Stimulated activated CD4-positive, alpha-beta T cell treated with anti-CD3 and anti-CD28 coated beads, Interleukin-15, amount 100 ng/mL, for 48 hours (primary cell): Measurements from ENCODE around the gene TTC9B.

ENCODE experiments used
- DNase-seq, 2 donors: peaks; one replicate each; pipeline ENCODE4 v3.0.0-alpha.2; 2020; ENCODE audit warnings: low read depth in 2 of 2

TTC9B gene

GRCh38 chr19:40217934-40218890 lies at the start of gene TTC9B:
Gene TTC9B (minus strand): TSS chr19:40218384. CDS start chr19:40218381, 3 bp downstream.
- DNase-seq: peak in 1 of 2 donors; percentile 28

- DNase-seq: no peak
Observed at GRCh38 chr19:40267601-40267997, 49.4 kb upstream of the TTC9B start.

GRCh38 chr19:40266912-40267600 lies 48.9 kb upstream of the TTC9B start:
- DNase-seq: no peak

DNA sequence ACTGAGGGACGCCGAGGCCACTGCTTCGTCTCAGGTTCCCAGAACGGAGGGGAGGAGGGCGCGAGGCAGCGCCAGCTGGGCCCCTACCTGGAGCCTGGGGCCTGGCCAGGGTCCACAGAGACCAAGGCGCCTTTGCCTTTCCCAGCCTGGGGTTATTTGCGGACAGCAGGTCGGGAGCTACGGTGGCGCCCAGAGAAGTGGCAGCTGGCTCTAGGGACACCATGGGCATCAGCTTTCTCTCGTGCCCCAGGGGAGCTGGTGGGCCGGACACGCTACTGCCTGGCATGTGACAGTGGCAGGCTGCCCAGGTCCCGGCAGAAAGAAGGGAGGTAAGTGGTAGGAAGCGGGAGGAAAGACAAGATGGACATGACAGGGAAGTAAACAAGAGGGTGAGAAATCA lies 47.9 kb upstream of the TTC9B start:
- DNase-seq: no peak

DNA sequence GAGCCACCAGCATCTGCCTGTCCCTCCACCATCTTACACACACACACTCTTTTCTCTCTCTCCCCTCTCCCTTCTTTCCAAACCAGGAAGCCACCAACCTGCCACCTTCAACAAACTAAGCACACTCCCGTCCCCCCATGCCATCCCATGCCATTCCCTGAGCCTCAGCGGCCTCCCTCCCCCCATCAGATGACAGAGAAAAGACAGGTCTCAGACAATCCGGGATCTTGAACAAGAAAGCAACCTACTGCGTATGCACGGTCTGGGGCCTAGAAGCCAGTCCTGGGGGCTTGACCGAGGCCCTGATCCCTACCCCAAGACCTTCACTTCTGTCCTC lies 47.5 kb upstream of the TTC9B start:
- DNase-seq: no peak

DNA sequence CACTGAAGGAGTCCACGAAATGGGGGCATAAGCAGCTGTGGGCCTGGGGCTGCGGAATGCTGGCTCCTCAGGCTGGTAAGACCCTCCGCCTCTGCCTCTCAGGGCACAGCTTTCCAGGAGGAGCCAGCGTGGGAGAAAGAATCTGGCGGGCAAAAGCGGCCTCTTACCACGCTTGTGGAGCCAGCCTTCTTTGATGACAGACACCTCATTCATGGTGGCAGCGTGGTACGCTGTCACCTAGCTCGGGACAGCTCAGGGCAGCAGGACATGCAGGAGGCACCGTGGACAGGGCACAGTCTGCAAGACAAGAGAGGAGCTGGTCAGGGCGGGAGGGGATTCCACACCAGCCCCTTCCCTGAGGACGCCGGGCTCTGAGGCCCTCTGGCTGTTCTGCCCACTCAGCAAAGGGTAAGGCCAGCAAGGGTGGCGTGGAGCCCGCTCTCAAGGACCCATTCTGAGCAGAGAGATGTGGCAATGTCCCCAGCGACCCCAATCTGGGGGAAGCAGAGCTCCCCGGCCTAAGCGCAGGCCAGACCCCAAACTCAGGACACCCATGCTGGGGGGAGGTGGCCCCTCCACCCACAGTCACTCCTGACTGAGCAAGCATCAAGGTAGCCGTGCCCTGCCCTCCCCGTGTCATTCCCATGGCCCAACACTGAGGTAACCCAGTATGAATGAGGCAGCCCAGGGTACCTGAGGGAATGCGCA lies 47.0 kb upstream of the TTC9B start:
- DNase-seq: no peak

DNA sequence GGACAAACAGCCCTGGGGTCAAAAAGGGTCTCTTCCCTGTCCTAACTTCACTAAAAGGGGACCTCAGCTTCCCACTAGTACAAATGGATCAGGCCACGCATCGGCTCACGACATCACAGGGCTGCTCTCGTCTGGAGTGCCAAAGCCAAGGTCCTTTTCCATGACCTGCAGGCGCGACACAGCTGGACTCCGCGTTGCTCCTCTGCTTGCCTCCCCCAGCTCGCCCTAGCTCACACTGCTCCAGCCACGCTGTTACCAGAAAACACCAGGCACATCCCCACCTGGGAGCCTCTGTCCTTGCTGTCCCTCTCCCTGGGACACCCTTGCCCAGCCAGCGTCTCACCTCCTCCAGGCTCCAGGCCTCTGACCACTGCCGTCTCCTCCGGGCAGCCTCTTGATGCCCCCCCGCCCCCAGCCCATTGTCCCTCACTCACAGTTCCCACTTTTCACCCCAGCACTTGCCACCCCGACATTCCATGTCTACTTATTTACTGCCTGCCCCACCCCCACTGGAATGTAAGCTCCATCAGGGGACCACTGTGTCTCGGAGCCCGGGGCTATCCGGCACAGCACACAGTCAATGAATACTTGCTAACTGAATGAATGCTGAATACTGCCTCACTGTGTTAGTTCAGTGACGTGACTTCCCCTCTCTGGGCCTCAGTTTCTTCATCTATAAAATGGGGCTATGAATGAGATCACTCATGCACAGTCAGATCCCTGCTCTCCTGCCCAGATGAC lies 46.3 kb upstream of the TTC9B start:
- DNase-seq: no peak

DNA sequence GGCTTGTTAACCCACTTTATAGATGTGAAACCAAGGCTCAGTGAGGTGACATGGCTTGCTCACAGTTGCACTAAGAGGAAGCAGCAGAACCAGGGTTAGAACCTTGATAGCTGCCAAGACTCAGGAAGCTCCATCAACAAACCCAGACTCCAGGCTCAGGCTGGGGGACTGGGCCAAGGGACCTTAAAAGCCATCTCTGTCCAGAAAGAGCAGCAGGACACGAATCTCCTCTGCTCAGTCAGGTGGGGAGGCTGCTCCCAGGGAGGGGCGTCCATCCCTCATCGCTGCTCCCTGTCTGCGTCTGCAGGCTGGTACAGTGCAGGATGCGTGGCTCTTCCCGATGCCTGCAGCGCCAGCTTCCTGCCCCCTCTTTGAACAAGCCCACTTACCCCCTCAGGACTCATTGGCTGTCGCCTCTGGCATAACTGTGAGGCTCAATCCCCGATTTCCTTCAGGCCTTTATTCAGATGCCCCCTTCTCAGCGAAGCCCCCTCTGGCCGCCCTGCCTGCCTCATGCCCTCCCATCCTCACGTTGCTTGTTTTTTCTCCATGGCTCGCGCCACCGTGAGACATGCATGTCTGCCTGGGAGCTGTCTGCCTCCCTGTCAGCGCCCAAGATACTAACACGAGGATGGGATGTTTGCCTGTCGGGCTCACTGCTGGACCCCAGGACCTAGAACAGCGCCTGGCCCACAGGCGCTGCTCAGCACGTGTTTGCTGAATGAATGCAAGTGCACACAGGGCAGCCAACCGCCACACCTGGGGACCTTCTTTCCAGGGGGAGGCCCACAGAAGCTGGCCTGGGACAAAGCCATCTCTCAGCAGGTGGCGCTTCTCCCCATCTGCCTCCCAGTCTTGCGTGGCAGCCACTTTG lies 45.5 kb upstream of the TTC9B start:
- DNase-seq: no peak

- DNase-seq: no peak
Observed at GRCh38 chr19:40262422-40262821, 44.2 kb upstream of the TTC9B start.

DNA sequence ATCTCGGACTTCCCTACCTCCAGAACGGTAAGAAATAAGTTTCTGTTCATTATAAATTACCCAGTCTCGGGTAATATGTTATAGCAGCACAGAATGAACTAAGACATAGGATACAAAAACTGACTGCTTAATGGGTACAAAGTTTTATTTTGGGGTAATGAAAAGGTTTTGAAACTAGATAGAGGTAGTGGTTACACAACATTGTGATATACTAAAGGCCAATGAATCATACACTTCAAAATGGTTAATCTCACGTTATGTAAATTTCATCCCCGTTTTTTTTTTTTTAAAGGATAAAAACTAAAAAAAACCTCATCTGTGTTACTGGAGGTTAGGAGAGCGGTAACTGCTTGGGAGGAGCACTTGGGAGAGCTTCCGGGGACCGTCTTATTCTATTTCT lies 43.4 kb upstream of the TTC9B start:
- DNase-seq: no peak

- DNase-seq: no peak
Observed at GRCh38 chr19:40257096-40257517, 38.9 kb upstream of the TTC9B start.

- no peak for DNase-seq
Observed at GRCh38 chr19:40256512-40256911, 38.3 kb upstream of the TTC9B start.

- DNase-seq: no peak
Observed at GRCh38 chr19:40255619-40256166, 37.5 kb upstream of the TTC9B start.

DNA sequence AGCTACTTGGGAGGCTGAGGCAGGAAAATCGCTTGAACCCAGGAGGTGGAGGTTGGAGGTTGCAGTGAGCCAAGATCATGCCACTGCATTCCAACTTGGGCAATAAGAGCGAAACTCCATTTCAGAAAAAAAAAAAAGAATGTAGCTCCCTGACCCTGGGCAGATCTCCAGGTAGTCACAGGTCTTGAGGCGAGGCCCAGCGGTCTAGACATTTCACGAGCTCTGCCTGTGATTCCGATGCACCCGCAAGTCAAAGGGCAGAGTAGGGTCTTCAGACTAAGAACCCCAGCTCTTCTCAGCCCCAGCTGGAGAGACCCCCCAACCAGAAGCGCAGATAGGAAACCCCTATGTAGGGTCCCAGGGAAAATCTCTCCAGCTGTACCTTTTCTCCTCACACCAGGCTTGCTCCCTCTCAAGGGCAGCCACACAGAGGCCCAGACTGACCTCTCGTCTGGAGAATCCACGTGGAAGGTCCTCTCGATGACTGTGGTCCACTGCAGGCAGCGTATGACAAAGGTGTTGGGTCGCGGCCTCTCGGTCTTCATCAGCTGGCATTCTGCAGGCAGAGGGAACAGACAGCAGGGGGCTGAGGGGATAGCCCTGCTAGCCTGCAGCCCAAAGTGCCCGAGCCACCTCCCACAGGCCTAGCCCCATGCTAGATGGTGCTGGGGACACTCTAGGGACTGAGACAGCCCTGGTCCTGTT lies 36.7 kb upstream of the TTC9B start:
- no peak for DNase-seq

DNA sequence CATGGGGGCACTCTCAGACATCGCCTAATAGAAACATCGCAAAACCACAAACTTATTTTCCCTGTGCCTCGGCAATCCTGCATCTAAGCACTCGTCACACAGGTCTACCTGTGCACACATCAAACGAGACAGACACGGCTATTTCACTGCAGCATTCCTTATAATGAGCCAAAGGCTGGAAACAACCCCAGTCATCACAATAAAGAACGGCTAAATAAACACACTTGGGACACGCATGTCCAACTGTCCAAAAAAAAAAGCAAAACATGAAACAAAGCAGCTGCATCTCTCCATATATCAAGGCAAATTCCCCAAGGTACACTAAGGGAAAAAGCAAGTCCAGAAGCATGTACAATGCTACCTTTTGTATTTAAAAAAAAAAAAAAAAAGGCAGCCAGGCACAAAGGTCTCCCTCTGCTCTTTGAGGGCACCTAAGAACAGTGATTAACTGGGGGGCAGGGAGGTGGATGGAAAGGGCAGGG lies 35.5 kb upstream of the TTC9B start:
- DNase-seq: no peak

DNA sequence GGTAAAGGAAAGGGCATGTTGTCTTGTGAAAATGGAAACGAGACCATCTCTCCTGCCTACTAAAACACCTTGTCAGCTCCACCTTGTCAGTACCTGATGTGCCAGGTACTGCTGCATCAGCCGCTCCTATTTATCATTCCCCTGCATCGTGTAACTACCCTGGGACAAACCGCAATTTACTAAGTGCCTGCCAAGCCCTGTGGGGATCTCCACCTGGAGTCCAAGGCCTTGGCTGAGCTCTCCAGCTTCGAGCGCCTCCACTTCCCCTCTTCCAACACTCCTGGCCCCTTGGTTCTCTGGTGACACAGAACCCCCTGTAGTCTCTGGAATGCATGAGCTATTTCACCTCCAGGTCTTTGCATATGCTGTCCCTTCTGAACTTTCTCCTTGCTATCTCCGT lies 34.2 kb upstream of the TTC9B start:
- no peak for DNase-seq

GRCh38 chr19:40251991-40252390 lies 33.8 kb upstream of the TTC9B start:
- DNase-seq: no peak

GRCh38 chr19:40251244-40251643 lies 33.1 kb upstream of the TTC9B start:
- no peak for DNase-seq

DNA sequence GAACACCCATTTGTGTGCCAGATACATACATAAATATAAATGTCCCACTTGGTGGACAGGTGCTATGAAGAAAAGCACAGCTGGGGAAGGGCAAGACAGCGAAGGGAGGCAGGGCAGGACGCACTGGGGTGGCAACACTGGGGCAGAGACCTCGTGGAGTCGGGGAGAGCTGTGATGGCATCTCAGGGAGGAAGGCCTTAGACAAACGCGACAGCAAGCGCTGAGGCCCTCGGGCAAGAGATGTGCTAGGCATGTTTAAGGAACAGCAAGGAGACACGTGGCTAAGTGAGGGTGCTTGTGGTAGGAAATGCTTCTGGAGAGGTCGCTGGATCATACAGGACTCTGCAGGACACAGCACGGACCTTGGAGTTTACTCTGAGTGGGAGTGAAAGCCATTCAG lies 31.6 kb upstream of the TTC9B start:
- DNase-seq: no peak

GRCh38 chr19:40249201-40249600 lies 31.0 kb upstream of the TTC9B start:
- no peak for DNase-seq
